Gastrocnemius medialis (tissue), 4 donors: Measurements from ENCODE around the gene MAP3K7CL. TPM values are rescaled to one million over a fixed set of nuclear protein-coding genes. Genes with fewer than 3 reads are reported as not detected.

Source experiments
- ATAC-seq, 2 donors: fragments of 150-250 bp; one replicate each; pipeline ENCODE4 v1.9.1; 2016
- DNase-seq, 2 donors: peaks; one replicate each; pipeline ENCODE4 v3.0.0-alpha.2; 2019
- H3K27ac ChIP-seq, 4 donors: fragments of 200-600 bp; sonication (generic); 1 replicate in 1 of 4; 2 replicates in 3 of 4; pipeline ENCODE4 v1.5.1; 2016 to 2018; ENCODE audit warnings: mild to moderate bottlenecking in 2 of 4, moderate library complexity in 1 of 4
- H3K27me3 ChIP-seq, 3 donors: fragments of 200-600 bp; sonication (generic) in 2 of 3; 1 replicate in 1 of 3; 2 replicates in 2 of 3; pipeline versions ENCODE4 v1.5.1 to v1.6.0; 2016 to 2019; ENCODE audit warnings: mild to moderate bottlenecking in 1 of 3, moderate library complexity in 1 of 3
- H3K36me3 ChIP-seq, 2 donors: fragments of 200-600 bp; sonication (generic) in 1 of 2; one replicate each; pipeline ENCODE4 v1.5.1; 2017 to 2018
- H3K4me1 ChIP-seq, 2 donors: fragments of 200-600 bp; sonication (generic) in 1 of 2; one replicate each; pipeline ENCODE4 v1.5.1; 2016 to 2017; ENCODE audit warnings: mild to moderate bottlenecking in 2 of 2
- H3K4me3 ChIP-seq, 4 donors: fragments of 200-600 bp; sonication (generic) in 3 of 4; 1 replicate in 1 of 4; 2 replicates in 3 of 4; pipeline ENCODE4 v1.5.1; 2016 to 2019; ENCODE audit warnings: mild to moderate bottlenecking in 2 of 4
- H3K9me3 ChIP-seq, 3 donors: fragments of 200-600 bp; sonication (generic) in 2 of 3; 1 replicate in 1 of 3; 2 replicates in 2 of 3; pipeline ENCODE4 v1.5.1; 2016 to 2019
- POLR2A ChIP-seq, 2 donors: fragments of 450-650 bp; IDR thresholded peaks; one replicate each; pipeline ENCODE4 v1.6.1; 2017; ENCODE audit warnings: antibody characterized with exemption in 2 of 2, mild to moderate bottlenecking in 2 of 2, moderate library complexity in 2 of 2
- in situ Hi-C, 4 donors: fragments of 200-750 bp; cut with MboI; loops; one replicate each; pipeline versions ENCODE4 v1.15.0 to v1.8.0; 2017; ENCODE audit warnings: low sequenced_read_pairs in 4 of 4
- intact Hi-C: fragments of 100-400 bp; cut with DNase I; formaldehyde crosslinking; loops from one replicate; pipeline ENCODE4 v1.15.1; 2023; ENCODE audit warnings: low total_unique reads
- total RNA-seq, 4 donors: library from RNA; depleted of rRNA; stranded (reverse); fragments of >200 nt; gene quantifications; one replicate each; pipeline versions ENCODE4 v1.1.0 to v1.2.3, GENCODE V29; 2016
- TF ChIP-seq, protein P1 (sequence below), 5 experiments: fragments of 450-650 bp in 3 of 5; fragments of 200-600 bp in 2 of 5; sonication (generic) in 2 of 5; IDR thresholded peaks in 4 of 5; conservative IDR thresholded peaks in 1 of 5; 1 replicate in 4 of 5; 2 replicates in 1 of 5; pipeline ENCODE4 v1.5.1; 2016 to 2019; ENCODE audit warnings: antibody characterized with exemption in 5 of 5, mild to moderate bottlenecking in 3 of 5, moderate library complexity in 3 of 5

Gene MAP3K7CL
- total RNA-seq, 4 donors from 2014 or later: 4.3 to 17.4 (median 15.5) TPM; not detected in 1

GRCh38 chr21:29205988-29206387 is 75.5 kb downstream of the MAP3K7CL start:
- intact Hi-C loops (no loop called here), in situ Hi-C loops (no loop called here)
- TF ChIP-seq POLR2A (IDR thresholded peaks at IDR 0.05): no peak
- TF ChIP-seq, protein P1, sequence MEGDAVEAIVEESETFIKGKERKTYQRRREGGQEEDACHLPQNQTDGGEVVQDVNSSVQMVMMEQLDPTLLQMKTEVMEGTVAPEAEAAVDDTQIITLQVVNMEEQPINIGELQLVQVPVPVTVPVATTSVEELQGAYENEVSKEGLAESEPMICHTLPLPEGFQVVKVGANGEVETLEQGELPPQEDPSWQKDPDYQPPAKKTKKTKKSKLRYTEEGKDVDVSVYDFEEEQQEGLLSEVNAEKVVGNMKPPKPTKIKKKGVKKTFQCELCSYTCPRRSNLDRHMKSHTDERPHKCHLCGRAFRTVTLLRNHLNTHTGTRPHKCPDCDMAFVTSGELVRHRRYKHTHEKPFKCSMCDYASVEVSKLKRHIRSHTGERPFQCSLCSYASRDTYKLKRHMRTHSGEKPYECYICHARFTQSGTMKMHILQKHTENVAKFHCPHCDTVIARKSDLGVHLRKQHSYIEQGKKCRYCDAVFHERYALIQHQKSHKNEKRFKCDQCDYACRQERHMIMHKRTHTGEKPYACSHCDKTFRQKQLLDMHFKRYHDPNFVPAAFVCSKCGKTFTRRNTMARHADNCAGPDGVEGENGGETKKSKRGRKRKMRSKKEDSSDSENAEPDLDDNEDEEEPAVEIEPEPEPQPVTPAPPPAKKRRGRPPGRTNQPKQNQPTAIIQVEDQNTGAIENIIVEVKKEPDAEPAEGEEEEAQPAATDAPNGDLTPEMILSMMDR (IDR thresholded peaks at IDR 0.05 in 4 of 5, conservative IDR thresholded peaks at IDR 0.05 in 1 of 5): no peak
- no peaks in the 10 kb centered on the region for H3K27me3 ChIP-seq
- no peaks in the 10 kb centered on the region for H3K9me3 ChIP-seq
- H3K27ac ChIP-seq: no peak overlapping the region
- no peaks in the 10 kb centered on the region for H3K36me3 ChIP-seq
- H3K4me1 ChIP-seq: peaks cover 0 to 4% of the 10 kb centered on the region in 2 donors
- no peak overlapping the region for H3K4me3 ChIP-seq
- DNase-seq (no peak), ATAC-seq (no peak)

GRCh38 chr21:29206445-29206844 is 76.0 kb downstream of the MAP3K7CL start:
- TF ChIP-seq POLR2A (IDR thresholded peaks at IDR 0.05): no peak
- Histone ChIP-seq H3K27me3 (no peaks in the 10 kb centered on the region), H3K4me3 (no peak overlapping the region), H3K27ac (no peak overlapping the region), H3K9me3 (no peaks in the 10 kb centered on the region), H3K36me3 (no peaks in the 10 kb centered on the region), H3K4me1 (peaks cover 0 to 4% of the 10 kb centered on the region in 2 donors)
- in situ Hi-C loops (no loop called here), intact Hi-C loops (no loop called here)
- DNase-seq (no peak), ATAC-seq (no peak)

DNA sequence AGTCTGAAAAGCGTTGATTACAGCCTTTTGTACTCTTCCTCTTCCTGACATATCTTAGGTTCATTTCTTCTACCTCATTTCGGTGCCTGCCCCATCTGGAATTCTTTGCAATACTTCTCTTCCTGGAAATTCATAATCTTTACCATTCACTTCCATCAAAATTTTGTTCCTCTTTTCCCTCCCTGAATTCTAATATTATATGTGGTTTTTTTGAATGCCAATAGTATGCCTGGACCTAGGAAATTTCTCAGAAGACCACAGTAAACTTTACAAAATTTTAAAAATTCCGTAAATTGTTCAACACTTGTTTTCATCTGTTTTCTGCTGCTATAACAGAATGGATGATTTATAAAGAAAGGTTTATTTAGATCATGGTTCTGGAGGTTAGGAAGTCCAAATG is 76.8 kb downstream of the MAP3K7CL start:
- Histone ChIP-seq H3K27me3 (no peaks in the 10 kb centered on the region), H3K36me3 (no peaks in the 10 kb centered on the region), H3K27ac (no peak overlapping the region), H3K4me1 (peaks cover 0 to 4% of the 10 kb centered on the region in 2 donors), H3K4me3 (no peak overlapping the region), H3K9me3 (no peaks in the 10 kb centered on the region)
- intact Hi-C loops (no loop called here), in situ Hi-C loops (no loop called here)
- TF ChIP-seq, protein P1 (IDR thresholded peaks at IDR 0.05 in 4 of 5, conservative IDR thresholded peaks at IDR 0.05 in 1 of 5): no peak
- no peak for TF ChIP-seq POLR2A (IDR thresholded peaks at IDR 0.05)
- ATAC-seq: no peak
- no peak for DNase-seq

DNA sequence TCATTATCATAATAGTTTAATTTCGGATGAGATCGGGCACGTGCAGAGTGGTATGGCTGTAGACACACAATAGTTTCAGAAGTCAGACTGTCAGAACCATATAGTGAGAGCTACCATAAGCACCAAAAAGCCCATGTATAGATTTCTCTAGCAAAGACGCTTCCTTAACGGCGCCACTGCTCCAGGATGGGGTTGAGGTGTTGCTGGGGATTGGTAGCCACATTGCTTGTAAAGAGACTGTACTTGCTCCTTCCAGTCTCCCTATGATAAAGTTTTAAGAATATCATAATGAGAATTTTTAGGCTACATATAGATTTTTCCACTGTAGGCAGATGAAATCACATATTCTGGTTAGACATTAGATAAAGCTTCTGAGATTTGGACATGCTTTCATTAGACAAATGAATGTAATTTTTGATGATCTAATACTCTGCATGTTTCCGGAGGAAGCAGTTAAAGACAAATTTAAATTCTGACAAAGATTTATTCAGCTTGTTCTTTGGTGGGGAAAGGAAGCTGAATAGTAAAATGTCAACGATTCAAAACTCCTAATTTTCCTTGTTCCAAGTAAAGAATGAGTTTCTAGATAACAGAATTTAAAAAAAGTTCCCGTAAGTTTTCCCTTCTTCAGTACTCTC is 77.7 kb downstream of the MAP3K7CL start:
- DNase-seq: no peak
- ATAC-seq: no peak
- Histone ChIP-seq H3K27ac (no peak overlapping the region), H3K27me3 (no peaks in the 10 kb centered on the region), H3K36me3 (no peaks in the 10 kb centered on the region), H3K9me3 (no peaks in the 10 kb centered on the region), H3K4me1 (peaks cover 0 to 4% of the 10 kb centered on the region in 2 donors), H3K4me3 (no peak overlapping the region)
- in situ Hi-C loops (no loop called here), intact Hi-C loops (no loop called here)
- TF ChIP-seq, protein P1 (IDR thresholded peaks at IDR 0.05 in 4 of 5, conservative IDR thresholded peaks at IDR 0.05 in 1 of 5): no peak
- no peak for TF ChIP-seq POLR2A (IDR thresholded peaks at IDR 0.05)

DNA sequence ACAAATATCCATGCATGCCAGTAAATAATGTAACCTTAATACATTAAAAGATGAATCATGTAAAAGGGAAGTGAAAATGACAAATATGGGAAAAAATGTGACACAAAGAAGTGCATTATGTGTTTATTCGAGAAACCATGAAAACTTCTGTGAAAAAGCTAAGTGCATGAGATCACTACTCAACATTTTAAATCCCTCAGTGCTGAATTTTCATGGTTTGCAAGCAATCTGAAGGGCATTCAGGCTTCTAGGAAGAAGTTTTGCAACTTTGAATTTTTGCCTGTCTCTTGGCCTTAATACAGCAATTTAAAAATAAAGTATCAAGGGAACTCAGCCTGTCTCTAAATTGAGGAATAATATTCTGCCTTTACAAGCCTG is 78.2 kb downstream of the MAP3K7CL start:
- intact Hi-C loops (no loop called here), in situ Hi-C loops (no loop called here)
- Histone ChIP-seq H3K36me3 (no peaks in the 10 kb centered on the region), H3K9me3 (no peaks in the 10 kb centered on the region), H3K4me3 (no peak overlapping the region), H3K4me1 (peaks cover 0 to 4% of the 10 kb centered on the region in 2 donors), H3K27ac (no peak overlapping the region), H3K27me3 (no peaks in the 10 kb centered on the region)
- ATAC-seq: no peak
- no peak for DNase-seq
- TF ChIP-seq, protein P1 (IDR thresholded peaks at IDR 0.05 in 4 of 5, conservative IDR thresholded peaks at IDR 0.05 in 1 of 5): no peak
- TF ChIP-seq POLR2A (IDR thresholded peaks at IDR 0.05): no peak
